Transverse colon (tissue), 4 donors: Measurements from ENCODE around the gene ZBTB48. TPM values are rescaled to one million over a fixed set of nuclear protein-coding genes. Genes with fewer than 3 reads are reported as not detected.

Source experiments
- DNase-seq: peaks from one replicate; pipeline ENCODE4 v3.0.0-alpha.2; 2019
- H3K27ac ChIP-seq, 4 donors: fragments of 200-600 bp; sonication (generic); 2 replicates each; pipeline ENCODE4 v1.5.1; 2016 to 2018; ENCODE audit warnings: inconsistent platforms in 4 of 4
- H3K27me3 ChIP-seq: fragments of 200-600 bp; sonication (generic); 2 replicates; pipeline ENCODE4 v1.5.1; 2017; ENCODE audit warnings: inconsistent platforms
- H3K36me3 ChIP-seq, 4 donors: fragments of 200-600 bp; sonication (generic); 2 replicates each; pipeline ENCODE4 v1.5.1; 2017 to 2019; ENCODE audit warnings: inconsistent platforms in 4 of 4
- H3K4me1 ChIP-seq, 4 donors: fragments of 200-600 bp; sonication (generic); 2 replicates each; pipeline ENCODE4 v1.5.1; 2017 to 2020; ENCODE audit warnings: inconsistent platforms in 4 of 4
- H3K4me3 ChIP-seq, 4 donors: fragments of 200-600 bp; sonication (generic); 1 replicate in 1 of 4; 2 replicates in 3 of 4; pipeline versions ENCODE4 v1.5.1 to v1.6.1; 2017 to 2019; ENCODE audit warnings: inconsistent platforms in 4 of 4
- H3K9me3 ChIP-seq, 2 donors: fragments of 200-600 bp; sonication (generic); 2 replicates each; pipeline ENCODE4 v1.5.1; 2017 to 2019; ENCODE audit warnings: inconsistent platforms in 2 of 2
- EP300 ChIP-seq: sonication (generic); formaldehyde crosslinking; IDR thresholded peaks from one replicate; pipeline ENCODE4 v1.6.1; 2017; ENCODE audit warnings: antibody characterized with exemption, low read depth
- POLR2A ChIP-seq: fragments of 450-650 bp; IDR thresholded peaks from one replicate; pipeline ENCODE4 v1.6.1; 2016; ENCODE audit warnings: antibody characterized with exemption, mild to moderate bottlenecking, moderate library complexity
- POLR2AphosphoS5 ChIP-seq, 3 donors: sonication (generic); formaldehyde crosslinking; IDR thresholded peaks; one replicate each; pipeline ENCODE4 v1.6.1; 2016; ENCODE audit warnings: antibody characterized with exemption in 3 of 3
- WGBS, 2 donors: methylation state at CpG; one replicate each; pipeline ENCODE4 v1.1.5; 2018; ENCODE audit warnings: low coverage in 1 of 2; 5-methylcytosine and 5-hydroxymethylcytosine counted together
- in situ Hi-C, 4 donors: fragments of 200-750 bp; cut with MboI; loops; one replicate each; pipeline versions ENCODE4 v1.15.0 to v1.15.1; 2017; ENCODE audit warnings: low sequenced_read_pairs in 3 of 4, low pct_ligation_motif_present in 1 of 4, low pct_unique_long_range_greater_than_20kb in 1 of 4
- intact Hi-C: fragments of 100-400 bp; cut with DNase I; formaldehyde crosslinking; loops from one replicate; pipeline ENCODE4 v1.15.1; 2023; ENCODE audit warnings: low total_unique reads
- total RNA-seq, 4 donors: library from RNA; depleted of rRNA; stranded (reverse); fragments of >200 nt; gene quantifications; one replicate each; pipeline ENCODE4 v1.1.0, GENCODE V29; 2016
- TF ChIP-seq, protein P1 (sequence below), 5 experiments: fragments of 200-600 bp in 3 of 5; fragments of 450-650 bp in 2 of 5; sonication (generic) in 3 of 5; IDR thresholded peaks; 1 replicate in 2 of 5; 2 replicates in 3 of 5; pipeline ENCODE4 v1.5.1; 2016 to 2017; ENCODE audit warnings: antibody characterized with exemption in 5 of 5, inconsistent platforms in 3 of 5, mild to moderate bottlenecking in 2 of 5, moderate library complexity in 1 of 5

Gene ZBTB48
- total RNA-seq, 4 donors from 2014 or later, result 18.3 to 37.7 (median 30.5) TPM

DNA sequence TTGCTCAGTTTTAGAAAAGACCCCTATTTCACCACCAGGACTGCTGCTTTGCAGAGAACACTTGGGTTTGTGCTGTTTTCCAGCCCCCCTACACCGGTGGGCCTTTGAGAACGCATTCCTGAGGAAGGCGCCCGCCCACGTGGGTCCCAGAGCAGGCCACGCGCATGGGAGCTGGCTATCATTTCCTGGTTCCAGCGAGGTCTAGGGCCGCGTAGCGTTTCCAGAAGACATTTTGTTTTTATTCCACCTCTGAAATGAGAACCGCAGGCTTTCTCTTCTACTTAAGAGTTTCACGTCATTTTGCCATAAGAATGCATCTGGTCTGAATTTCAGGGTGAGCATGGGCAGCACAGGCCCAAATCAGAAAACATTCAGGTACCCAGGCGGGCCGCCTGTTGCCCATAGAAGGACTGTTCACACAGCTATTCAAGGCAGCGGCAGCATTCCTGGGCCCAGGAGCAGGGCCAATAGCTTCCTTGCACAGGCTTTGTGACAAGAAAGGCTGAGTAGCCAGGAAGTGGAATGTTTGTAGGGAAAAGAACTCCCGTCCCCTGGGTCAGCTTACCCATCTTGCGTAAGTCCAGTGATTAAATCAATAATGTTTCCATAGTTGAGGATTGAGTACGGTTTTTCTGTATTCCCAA is 24.2 kb downstream of the ZBTB48 start:
- WGBS, 2 donors, result 61 to 100% methylated on average over 1 to 19 of the region's 19 CpGs
- in situ Hi-C loops (no loop called here), intact Hi-C loops (no loop called here)
- Histone ChIP-seq H3K27ac (peak overlapping the region; percentile 95 to 99 (median 98)), H3K9me3 (no peaks in the 10 kb centered on the region), H3K4me3 (peak overlapping the region; percentile 62 to 90 (median 71)), H3K4me1 (peaks cover 15 to 35% (median 24%) of the 10 kb centered on the region in 4 donors), H3K36me3 (no peaks in the 10 kb centered on the region), H3K27me3 (no peaks in the 10 kb centered on the region)
- DNase-seq, result peak; percentile 57
- TF ChIP-seq, protein P1, sequence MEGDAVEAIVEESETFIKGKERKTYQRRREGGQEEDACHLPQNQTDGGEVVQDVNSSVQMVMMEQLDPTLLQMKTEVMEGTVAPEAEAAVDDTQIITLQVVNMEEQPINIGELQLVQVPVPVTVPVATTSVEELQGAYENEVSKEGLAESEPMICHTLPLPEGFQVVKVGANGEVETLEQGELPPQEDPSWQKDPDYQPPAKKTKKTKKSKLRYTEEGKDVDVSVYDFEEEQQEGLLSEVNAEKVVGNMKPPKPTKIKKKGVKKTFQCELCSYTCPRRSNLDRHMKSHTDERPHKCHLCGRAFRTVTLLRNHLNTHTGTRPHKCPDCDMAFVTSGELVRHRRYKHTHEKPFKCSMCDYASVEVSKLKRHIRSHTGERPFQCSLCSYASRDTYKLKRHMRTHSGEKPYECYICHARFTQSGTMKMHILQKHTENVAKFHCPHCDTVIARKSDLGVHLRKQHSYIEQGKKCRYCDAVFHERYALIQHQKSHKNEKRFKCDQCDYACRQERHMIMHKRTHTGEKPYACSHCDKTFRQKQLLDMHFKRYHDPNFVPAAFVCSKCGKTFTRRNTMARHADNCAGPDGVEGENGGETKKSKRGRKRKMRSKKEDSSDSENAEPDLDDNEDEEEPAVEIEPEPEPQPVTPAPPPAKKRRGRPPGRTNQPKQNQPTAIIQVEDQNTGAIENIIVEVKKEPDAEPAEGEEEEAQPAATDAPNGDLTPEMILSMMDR (IDR thresholded peaks at IDR 0.05), result peak in 4 of 5 experiments; percentile 11 to 46 (median 27)
- TF ChIP-seq EP300 (peak; percentile 4), POLR2AphosphoS5 (IDR thresholded peaks at IDR 0.05) (peak; percentile 6 to 42 (median 38)), POLR2A (no peak)

DNA sequence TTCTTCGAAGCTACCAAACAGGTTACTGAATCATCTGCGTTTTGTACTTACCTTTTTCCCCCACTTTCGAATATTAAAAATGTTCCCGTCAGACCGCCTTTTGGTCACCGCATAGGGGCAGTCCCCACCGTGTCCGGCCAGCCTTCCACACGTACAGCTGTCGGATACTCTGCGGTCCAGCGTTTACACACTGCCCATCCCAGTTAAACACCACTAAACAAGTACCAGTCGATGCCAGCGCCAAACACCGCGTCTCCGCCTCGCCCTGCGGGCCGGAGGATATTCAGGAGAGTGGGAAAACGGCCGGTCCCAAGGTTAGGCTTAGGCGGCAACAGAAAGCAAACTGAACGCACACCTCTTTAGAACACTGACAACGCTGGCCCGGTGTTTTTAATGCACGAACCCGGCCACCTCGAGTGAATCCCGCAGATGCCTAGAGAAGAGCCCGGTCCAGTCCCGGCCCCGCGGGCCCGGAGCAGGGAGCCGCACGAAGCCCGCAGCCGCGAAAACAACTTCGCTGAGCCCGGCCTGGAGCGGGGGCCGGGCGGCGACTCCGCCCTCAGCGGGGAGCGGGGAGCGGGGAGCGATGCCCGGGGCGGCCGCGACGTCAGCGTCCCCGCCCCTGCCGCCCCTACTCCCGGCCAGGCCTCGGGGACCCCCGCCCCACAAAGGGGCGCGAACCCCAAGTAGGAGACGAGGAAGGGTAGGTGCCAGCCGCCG is 33.0 kb downstream of the ZBTB48 start:
- Histone ChIP-seq H3K4me1 (peaks cover 11 to 26% (median 22%) of the 10 kb centered on the region in 4 donors), H3K9me3 (no peaks in the 10 kb centered on the region), H3K36me3 (no peaks in the 10 kb centered on the region), H3K27ac (peak overlapping the region; percentile 94 to 98 (median 96)), H3K27me3 (no peaks in the 10 kb centered on the region), H3K4me3 (peak overlapping the region; percentile 63 to 98 (median 84))
- in situ Hi-C loops (no loop called here), intact Hi-C loops (no loop called here)
- TF ChIP-seq POLR2AphosphoS5 (IDR thresholded peaks at IDR 0.05), result peak in 2 of 3 donors; percentile 40 to 41
- TF ChIP-seq, protein P1 (IDR thresholded peaks at IDR 0.05), result peak in 1 of 5 experiments; percentile 12
- TF ChIP-seq EP300, result no peak
- TF ChIP-seq POLR2A, result peak; percentile 54
- WGBS, 2 donors, result 0 to 1% methylated on average over 1 to 57 of the region's 67 CpGs
- DNase-seq, result peak; percentile 69

DNA sequence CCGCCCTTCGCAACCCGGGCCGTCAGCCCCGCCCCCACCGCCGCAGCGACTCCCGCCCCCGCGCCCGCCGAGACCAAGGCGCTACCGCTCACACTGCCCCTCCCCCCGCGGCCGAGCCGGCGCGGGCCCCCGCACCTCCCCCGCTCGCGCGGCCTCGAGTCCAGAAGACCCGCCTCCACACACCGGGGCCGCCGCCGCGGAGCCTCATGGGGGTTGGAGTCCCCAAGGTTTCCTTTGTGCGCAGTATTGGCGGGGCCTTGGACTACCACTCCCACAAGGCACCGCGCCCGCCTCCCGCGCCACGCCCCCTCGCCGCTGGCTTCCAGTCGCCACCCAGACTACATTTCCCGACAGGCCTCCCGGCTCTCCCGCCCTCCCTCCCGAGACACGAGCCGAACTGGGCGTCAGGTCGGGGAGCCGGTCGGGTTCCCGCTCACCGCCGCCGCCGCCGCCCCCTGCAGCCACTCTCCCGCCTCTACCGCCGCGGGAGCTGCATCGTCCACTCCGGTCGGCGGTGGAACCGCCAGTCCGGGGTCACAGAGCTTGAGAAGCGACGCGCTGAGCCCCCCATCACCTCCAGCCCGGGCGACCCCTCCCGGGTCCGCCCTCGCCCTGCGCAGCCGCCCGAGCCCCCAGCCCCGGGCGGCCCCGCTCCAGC is 33.7 kb downstream of the ZBTB48 start, which contains the start of gene PHF13:
TSS of gene PHF13 (plus strand) at position 371 of the 658 bp plus-strand sequence. CDS start 336 bp downstream, outside the sequence.
- H3K27ac ChIP-seq, result peak within 1 kb of the TSS; percentile 94 to 98 (median 96)
- in situ Hi-C loops (no loop called here), intact Hi-C loops (no loop called here)
- peaks cover 11 to 26% (median 22%) of the 10 kb centered on the region in 4 donors for H3K4me1 ChIP-seq
- H3K9me3 ChIP-seq, result no peaks in the 10 kb centered on the region
- WGBS, 2 donors, result 2% methylated on average over 11 of the region's 84 CpGs; no CpG with 5 or more reads in 1 of the 2 donors
- H3K4me3 ChIP-seq, result peak within 1 kb of the TSS; percentile 73 to 99 (median 96)
- H3K27me3 ChIP-seq, result no peaks in the 10 kb centered on the region
- peak; percentile 56 for TF ChIP-seq POLR2A
- TF ChIP-seq EP300, result no peak
- peak; percentile 61 to 84 (median 79) for TF ChIP-seq POLR2AphosphoS5 (IDR thresholded peaks at IDR 0.05)
- TF ChIP-seq, protein P1 (IDR thresholded peaks at IDR 0.05), result no peak
- DNase-seq, result peak; percentile 100
- no peaks in the 10 kb centered on the region for H3K36me3 ChIP-seq
